ENCODE measurements around the gene RFXAP.

RFXAP gene

DNA sequence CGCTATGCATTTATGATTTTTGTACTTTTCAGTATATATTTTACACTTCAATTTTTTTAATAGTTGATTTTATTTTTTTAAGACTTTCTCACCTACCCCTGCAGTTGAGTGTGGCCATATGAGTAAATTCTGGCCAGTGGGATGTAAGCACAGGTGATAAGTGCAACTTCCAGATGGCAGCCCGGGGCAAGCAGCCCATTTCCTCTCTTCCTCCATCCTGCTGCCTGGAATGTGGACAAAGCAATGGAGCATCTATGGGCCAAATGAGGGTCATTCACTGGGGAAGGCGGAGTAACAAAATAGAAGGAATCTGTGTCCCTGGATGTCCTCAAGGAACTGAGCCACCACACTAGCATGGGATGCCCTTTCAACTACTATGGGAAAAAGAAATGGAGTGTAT, 12.3 kb downstream of the RFXAP start:
- Histone ChIP-seq H3K4me2 (ENCODE audit: low read length) (no peak overlapping the region), H3K36me3 (ENCODE audit: control insufficient read depth in 1 of 2, insufficient read depth in 2 of 2, low read length in 2 of 2) (peaks cover 2 to 3% of the 10 kb centered on the region in 2 experiments), H3K4me3 (ENCODE audit: low read depth, low read length) (peak overlapping the region; percentile 44), H2BK12ac (ENCODE audit: low read length) (no peak overlapping the region), H3K27ac (ENCODE audit: low read depth, low read length) (no peak overlapping the region), H3K4me1 (ENCODE audit: control insufficient read depth in 1 of 2, insufficient read depth in 2 of 2, low read length in 2 of 2) (no peaks in the 10 kb centered on the region), H2BK120ac (ENCODE audit: insufficient read depth, low read length, poor library complexity) (no peak overlapping the region), H3K79me1 (ENCODE audit: low read length) (no peaks in the 10 kb centered on the region), H4K8ac (ENCODE audit: low read depth, low read length) (no peak overlapping the region), H3K4ac (ENCODE audit: low read depth, low read length) (no peak overlapping the region), H2BK5ac (ENCODE audit: low read depth, low read length, poor library complexity) (no peak overlapping the region), H3K9ac (ENCODE audit: low read length) (no peak overlapping the region), H2AK5ac (ENCODE audit: low read length) (no peak overlapping the region), H2AFZ (ENCODE audit: insufficient read depth, low read length, poor library complexity) (no peak overlapping the region), H3K79me2 (ENCODE audit: control insufficient read depth, insufficient read depth, low read length, poor library complexity) (no peaks in the 10 kb centered on the region), H3K9me3 (ENCODE audit: insufficient read depth, low read depth, low read length) (no peaks in the 10 kb centered on the region), H4K91ac (ENCODE audit: low read depth, low read length) (no peak overlapping the region), H3K27me3 (ENCODE audit: insufficient read depth, low read length) (no peaks in the 10 kb centered on the region), H4K12ac (ENCODE audit: low read depth, low read length) (no peak overlapping the region), H3K23ac (ENCODE audit: low read length) (no peak overlapping the region), H3K14ac (ENCODE audit: low read length) (no peak overlapping the region), H3K18ac (ENCODE audit: low read length) (no peak overlapping the region)
- WGBS (ENCODE audit: extremely low coverage, insufficient coverage, insufficient read length), result no CpG with 5 or more reads among the region's 3 CpGs
- DNase-seq, result no peak

DNA sequence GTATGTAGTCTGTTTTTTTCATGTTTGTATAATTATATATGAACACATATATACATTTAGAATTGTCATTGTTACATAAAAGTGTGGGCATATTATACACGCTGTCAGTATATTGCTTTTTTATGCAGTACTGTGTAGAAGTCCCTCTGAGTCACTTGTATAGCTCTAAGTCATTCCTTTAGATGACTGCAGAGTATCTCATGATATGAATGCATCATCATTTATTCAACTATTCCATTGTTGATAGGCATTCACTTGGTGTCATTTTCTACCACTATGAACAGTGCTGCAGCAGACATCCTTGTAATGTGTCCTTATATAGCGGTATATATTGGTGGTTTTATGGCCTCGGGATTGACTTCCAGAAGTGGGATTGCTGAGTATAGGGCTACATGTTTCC, 15.3 kb downstream of the RFXAP start:
- no peak overlapping the region for H3K4ac ChIP-seq (ENCODE audit: low read depth, low read length)
- no peaks in the 10 kb centered on the region for H3K27me3 ChIP-seq (ENCODE audit: insufficient read depth, low read length)
- no peak overlapping the region for H2BK12ac ChIP-seq (ENCODE audit: low read length)
- no peak overlapping the region for H3K9ac ChIP-seq (ENCODE audit: low read length)
- H3K14ac ChIP-seq (ENCODE audit: low read length), result no peak overlapping the region
- H2BK5ac ChIP-seq (ENCODE audit: low read depth, low read length, poor library complexity), result no peak overlapping the region
- H2BK120ac ChIP-seq (ENCODE audit: insufficient read depth, low read length, poor library complexity), result no peak overlapping the region
- H4K12ac ChIP-seq (ENCODE audit: low read depth, low read length), result no peak overlapping the region
- H3K4me2 ChIP-seq (ENCODE audit: low read length), result no peak overlapping the region
- H3K4me3 ChIP-seq (ENCODE audit: low read depth, low read length), result no peak overlapping the region
- H3K18ac ChIP-seq (ENCODE audit: low read length), result no peak overlapping the region
- no peak overlapping the region for H3K27ac ChIP-seq (ENCODE audit: low read depth, low read length)
- H3K23ac ChIP-seq (ENCODE audit: low read length), result no peak overlapping the region
- H3K79me1 ChIP-seq (ENCODE audit: low read length), result no peaks in the 10 kb centered on the region
- no peak for DNase-seq
- H3K36me3 ChIP-seq (ENCODE audit: control insufficient read depth in 1 of 2, insufficient read depth in 2 of 2, low read length in 2 of 2), result peaks cover 2 to 3% of the 10 kb centered on the region in 2 experiments
- H4K8ac ChIP-seq (ENCODE audit: low read depth, low read length), result no peak overlapping the region
- H4K91ac ChIP-seq (ENCODE audit: low read depth, low read length), result no peak overlapping the region
- H3K4me1 ChIP-seq (ENCODE audit: control insufficient read depth in 1 of 2, insufficient read depth in 2 of 2, low read length in 2 of 2), result peaks cover 0 to 3% of the 10 kb centered on the region in 2 experiments
- H3K79me2 ChIP-seq (ENCODE audit: control insufficient read depth, insufficient read depth, low read length, poor library complexity), result no peaks in the 10 kb centered on the region
- no peak overlapping the region for H2AFZ ChIP-seq (ENCODE audit: insufficient read depth, low read length, poor library complexity)
- peaks cover under 1% of the 10 kb centered on the region for H3K9me3 ChIP-seq (ENCODE audit: insufficient read depth, low read depth, low read length)
- H2AK5ac ChIP-seq (ENCODE audit: low read length), result no peak overlapping the region
- WGBS (ENCODE audit: extremely low coverage, insufficient coverage, insufficient read length), result no CpG with 5 or more reads among the region's 3 CpGs

DNA sequence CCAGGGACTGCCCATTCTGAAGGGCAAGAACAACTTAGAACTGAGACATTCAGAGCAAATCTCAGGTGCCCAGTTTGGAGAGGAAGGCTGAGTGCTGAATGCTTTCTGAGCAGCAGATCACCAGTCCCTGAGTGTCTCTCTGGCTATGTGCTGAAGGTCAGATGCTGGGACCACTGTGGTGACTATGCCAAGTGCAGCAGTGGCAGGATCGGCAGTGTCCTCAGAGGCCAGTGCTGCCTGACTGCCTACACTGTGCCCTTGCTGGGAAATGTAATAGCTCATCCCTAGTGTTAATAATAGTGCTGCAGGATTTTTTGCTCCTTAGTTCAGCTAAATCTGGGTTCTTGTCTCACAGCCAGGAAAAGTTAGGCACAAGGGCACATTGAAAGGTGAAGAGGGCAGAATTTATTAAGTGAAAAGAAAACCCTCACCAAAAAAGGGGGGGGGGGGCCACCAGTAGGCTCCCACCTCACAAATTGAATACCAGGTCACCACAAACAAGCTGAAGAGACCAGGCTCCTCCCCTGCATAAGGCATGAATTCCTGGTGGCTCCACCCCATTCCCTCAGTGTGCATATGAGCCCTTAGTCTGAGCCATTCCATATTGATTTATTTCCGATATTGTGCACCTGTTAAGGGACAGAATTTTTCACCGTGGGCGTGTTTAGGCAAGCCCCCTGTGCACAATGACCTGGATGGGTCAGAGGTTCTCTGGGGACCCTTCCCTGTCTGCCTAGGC, 18.5 kb downstream of the RFXAP start:
- H2BK12ac ChIP-seq (ENCODE audit: low read length), result no peak overlapping the region
- H2BK5ac ChIP-seq (ENCODE audit: low read depth, low read length, poor library complexity), result no peak overlapping the region
- DNase-seq, result no peak
- no CpG with 5 or more reads among the region's 4 CpGs for WGBS (ENCODE audit: extremely low coverage, insufficient coverage, insufficient read length)
- no peak overlapping the region for H3K4me2 ChIP-seq (ENCODE audit: low read length)
- H4K91ac ChIP-seq (ENCODE audit: low read depth, low read length), result no peak overlapping the region
- H3K4me3 ChIP-seq (ENCODE audit: low read depth, low read length), result no peak overlapping the region
- no peak overlapping the region for H2AK5ac ChIP-seq (ENCODE audit: low read length)
- no peak overlapping the region for H2AFZ ChIP-seq (ENCODE audit: insufficient read depth, low read length, poor library complexity)
- no peaks in the 10 kb centered on the region for H3K36me3 ChIP-seq (ENCODE audit: control insufficient read depth in 1 of 2, insufficient read depth in 2 of 2, low read length in 2 of 2)
- no peak overlapping the region for H3K9ac ChIP-seq (ENCODE audit: low read length)
- H3K9me3 ChIP-seq (ENCODE audit: insufficient read depth, low read depth, low read length), result peaks cover 1% of the 10 kb centered on the region
- no peak overlapping the region for H2BK120ac ChIP-seq (ENCODE audit: insufficient read depth, low read length, poor library complexity)
- H3K79me2 ChIP-seq (ENCODE audit: control insufficient read depth, insufficient read depth, low read length, poor library complexity), result no peaks in the 10 kb centered on the region
- no peak overlapping the region for H3K18ac ChIP-seq (ENCODE audit: low read length)
- no peak overlapping the region for H4K8ac ChIP-seq (ENCODE audit: low read depth, low read length)
- H3K79me1 ChIP-seq (ENCODE audit: low read length), result no peaks in the 10 kb centered on the region
- no peak overlapping the region for H3K23ac ChIP-seq (ENCODE audit: low read length)
- H4K12ac ChIP-seq (ENCODE audit: low read depth, low read length), result no peak overlapping the region
- peaks cover 2 to 4% of the 10 kb centered on the region in 2 experiments for H3K4me1 ChIP-seq (ENCODE audit: control insufficient read depth in 1 of 2, insufficient read depth in 2 of 2, low read length in 2 of 2)
- no peak overlapping the region for H3K27ac ChIP-seq (ENCODE audit: low read depth, low read length)
- no peak overlapping the region for H3K4ac ChIP-seq (ENCODE audit: low read depth, low read length)
- H3K14ac ChIP-seq (ENCODE audit: low read length), result no peak overlapping the region
- no peaks in the 10 kb centered on the region for H3K27me3 ChIP-seq (ENCODE audit: insufficient read depth, low read length)

DNA sequence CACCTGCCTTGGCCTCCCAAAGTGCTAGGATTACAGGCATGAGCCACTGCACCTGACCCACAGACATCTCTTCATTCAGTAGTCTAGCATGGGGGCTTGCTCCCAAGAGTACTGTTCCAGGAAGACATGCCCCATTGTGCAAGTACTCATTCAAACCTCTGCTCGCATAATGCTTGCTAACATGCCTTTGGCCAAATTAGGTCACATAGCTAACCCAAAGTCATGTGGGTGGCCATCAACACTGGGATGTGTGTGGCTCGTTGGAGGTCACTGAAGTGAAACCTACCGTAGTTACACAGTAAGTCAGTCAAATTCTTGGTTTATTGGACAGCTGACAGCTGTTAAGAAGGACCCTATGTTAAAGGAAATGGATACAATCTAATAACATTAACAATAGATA, 20.3 kb downstream of the RFXAP start:
- peaks cover 0 to 3% of the 10 kb centered on the region in 2 experiments for H3K36me3 ChIP-seq (ENCODE audit: control insufficient read depth in 1 of 2, insufficient read depth in 2 of 2, low read length in 2 of 2)
- no peak overlapping the region for H3K18ac ChIP-seq (ENCODE audit: low read length)
- no peak overlapping the region for H4K8ac ChIP-seq (ENCODE audit: low read depth, low read length)
- no peak overlapping the region for H3K9ac ChIP-seq (ENCODE audit: low read length)
- no peak overlapping the region for H3K4me2 ChIP-seq (ENCODE audit: low read length)
- H4K91ac ChIP-seq (ENCODE audit: low read depth, low read length), result no peak overlapping the region
- peak; percentile 57 to 73 for DNase-seq
- no peak overlapping the region for H2BK120ac ChIP-seq (ENCODE audit: insufficient read depth, low read length, poor library complexity)
- no peak overlapping the region for H2BK12ac ChIP-seq (ENCODE audit: low read length)
- no peaks in the 10 kb centered on the region for H3K79me2 ChIP-seq (ENCODE audit: control insufficient read depth, insufficient read depth, low read length, poor library complexity)
- no peak overlapping the region for H2AK5ac ChIP-seq (ENCODE audit: low read length)
- H3K14ac ChIP-seq (ENCODE audit: low read length), result no peak overlapping the region
- H3K4ac ChIP-seq (ENCODE audit: low read depth, low read length), result no peak overlapping the region
- no peaks in the 10 kb centered on the region for H3K27me3 ChIP-seq (ENCODE audit: insufficient read depth, low read length)
- no peaks in the 10 kb centered on the region for H3K79me1 ChIP-seq (ENCODE audit: low read length)
- H3K4me3 ChIP-seq (ENCODE audit: low read depth, low read length), result no peak overlapping the region
- no peak overlapping the region for H3K23ac ChIP-seq (ENCODE audit: low read length)
- H2BK5ac ChIP-seq (ENCODE audit: low read depth, low read length, poor library complexity), result no peak overlapping the region
- no CpG with 5 or more reads among the region's 3 CpGs for WGBS (ENCODE audit: extremely low coverage, insufficient coverage, insufficient read length)
- H4K12ac ChIP-seq (ENCODE audit: low read depth, low read length), result no peak overlapping the region
- peaks cover 2 to 4% of the 10 kb centered on the region in 2 experiments for H3K4me1 ChIP-seq (ENCODE audit: control insufficient read depth in 1 of 2, insufficient read depth in 2 of 2, low read length in 2 of 2)
- H2AFZ ChIP-seq (ENCODE audit: insufficient read depth, low read length, poor library complexity), result no peak overlapping the region
- H3K9me3 ChIP-seq (ENCODE audit: insufficient read depth, low read depth, low read length), result peaks cover 1% of the 10 kb centered on the region
- H3K27ac ChIP-seq (ENCODE audit: low read depth, low read length), result no peak overlapping the region
